Hepatocyte (in vitro differentiated cells): ENCODE results near the gene CNP.

Experiments
- EZH2 ChIP-seq: fragments of 200-600 bp; sonication (generic); IDR thresholded peaks from 2 replicates; pipeline ENCODE4 v1.6.1; 2016; ENCODE audit warnings: antibody characterized with exemption, mild to moderate bottlenecking, borderline replicate concordance
- EZH2phosphoT487 ChIP-seq: fragments of 200-600 bp; sonication (generic); IDR thresholded peaks from one replicate; pipeline ENCODE4 v1.6.1; 2018; ENCODE audit warnings: antibody characterized with exemption, mild to moderate bottlenecking, low read depth, moderate library complexity; ENCODE audit not compliant: unreplicated experiment, severe bottlenecking
- TF ChIP-seq, protein P1 (sequence below): fragments of 200-600 bp; sonication (generic); IDR thresholded peaks from 2 replicates; pipeline ENCODE4 v1.5.1; 2016; ENCODE audit warnings: antibody characterized with exemption, mild to moderate bottlenecking; ENCODE audit not compliant: poor library complexity

- TF ChIP-seq, protein P1, sequence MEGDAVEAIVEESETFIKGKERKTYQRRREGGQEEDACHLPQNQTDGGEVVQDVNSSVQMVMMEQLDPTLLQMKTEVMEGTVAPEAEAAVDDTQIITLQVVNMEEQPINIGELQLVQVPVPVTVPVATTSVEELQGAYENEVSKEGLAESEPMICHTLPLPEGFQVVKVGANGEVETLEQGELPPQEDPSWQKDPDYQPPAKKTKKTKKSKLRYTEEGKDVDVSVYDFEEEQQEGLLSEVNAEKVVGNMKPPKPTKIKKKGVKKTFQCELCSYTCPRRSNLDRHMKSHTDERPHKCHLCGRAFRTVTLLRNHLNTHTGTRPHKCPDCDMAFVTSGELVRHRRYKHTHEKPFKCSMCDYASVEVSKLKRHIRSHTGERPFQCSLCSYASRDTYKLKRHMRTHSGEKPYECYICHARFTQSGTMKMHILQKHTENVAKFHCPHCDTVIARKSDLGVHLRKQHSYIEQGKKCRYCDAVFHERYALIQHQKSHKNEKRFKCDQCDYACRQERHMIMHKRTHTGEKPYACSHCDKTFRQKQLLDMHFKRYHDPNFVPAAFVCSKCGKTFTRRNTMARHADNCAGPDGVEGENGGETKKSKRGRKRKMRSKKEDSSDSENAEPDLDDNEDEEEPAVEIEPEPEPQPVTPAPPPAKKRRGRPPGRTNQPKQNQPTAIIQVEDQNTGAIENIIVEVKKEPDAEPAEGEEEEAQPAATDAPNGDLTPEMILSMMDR, result no peak
- TF ChIP-seq EZH2 (no peak), EZH2phosphoT487 (no peak)
Observed at GRCh38 chr17:42018339-42018738, 51.7 kb downstream of the CNP start.
